ENCODE measurements around the gene OXER1.

GRCh38 chr2:42797281-42797680 is 33.3 kb upstream of the OXER1 start:
- TF ChIP-seq CTCF (IDR thresholded peaks at IDR 0.05): no peak
- TF ChIP-seq POLR2A (IDR thresholded peaks at IDR 0.05): no peak
